BJ (cell line): ENCODE measurements around the gene TECPR2. TPM values are rescaled to one million over a fixed set of nuclear protein-coding genes. Genes with fewer than 3 reads are reported as not detected.

Experiments
- CTCF ChIA-PET: fragments of 350-600 bp; formaldehyde crosslinking; extraction: SDS; loops from one replicate; lab custom pipeline; 2021; ENCODE audit warnings: antibody characterized with exemption, inconsistent platforms; lab: Yijun Ruan, JAX
- POLR2A ChIA-PET: fragments of 300-600 bp; sonication (Branson Sonifier 250); formaldehyde crosslinking; extraction: SDS; loops from one replicate; lab custom pipeline; 2021; ENCODE audit warnings: antibody characterized with exemption; lab: Charles Lee
- DNase-seq: peaks from one replicate; pipeline ENCODE4 v3.0.0-alpha.2; 2011; ENCODE audit warnings: low read depth
- H3K27me3 ChIP-seq: 2 replicates; pipeline ENCODE4 v1.6.0; 2011; ENCODE audit warnings: low read length; ENCODE audit not compliant: control insufficient read depth, insufficient read depth
- H3K36me3 ChIP-seq: 2 replicates; pipeline ENCODE4 v1.5.1; 2011; ENCODE audit warnings: low read length; ENCODE audit not compliant: control insufficient read depth, insufficient read depth
- H3K4me3 ChIP-seq: 2 replicates; pipeline ENCODE4 v1.5.1; 2011; ENCODE audit warnings: low read depth, mild to moderate bottlenecking, control low read depth, low read length
- CTCF ChIP-seq: IDR thresholded peaks from 2 replicates; pipeline ENCODE4 v1.5.1; 2011; ENCODE audit warnings: low read depth, mild to moderate bottlenecking, control low read depth, inconsistent platforms, low read length, moderate library complexity; ENCODE audit not compliant: insufficient read depth
- polyA plus RNA-seq: library from polyadenylated mRNA; depleted of rRNA; stranded (reverse); fragments of >200 nt; gene quantifications from 2 replicates; pipeline ENCODE4 v1.2.3, GENCODE V29; 2011

The TECPR2 gene
- polyA plus RNA-seq, 1 experiment = 11.7 TPM

GRCh38 chr14:102320033-102320660 is 42.6 kb upstream of the TECPR2 start:
- no peak for DNase-seq
- peak overlapping the region; percentile 65 for H3K4me3 ChIP-seq
- ChIA-PET CTCF (interaction anchor here (0.8 to 1.0 kb wide), 2 partner anchors 89 to 224 kb away, joined by 3 read pairs; no protein-coding TSS in a partner anchor), POLR2A (interaction anchor here (0.6 to 0.8 kb wide), 2 partner anchors 241 to 475 kb away, joined by 3 read pairs; no protein-coding TSS in a partner anchor)
- no peak for TF ChIP-seq CTCF
- H3K27me3 ChIP-seq = no peaks in the 10 kb centered on the region
- H3K36me3 ChIP-seq = no peaks in the 10 kb centered on the region

GRCh38 chr14:102320671-102321455 is 41.9 kb upstream of the TECPR2 start:
- POLR2A ChIA-PET = interaction anchor here (0.8 kb wide), 1 partner anchor 242 kb away, joined by 3 read pairs; no protein-coding TSS in a partner anchor
- no peak for DNase-seq
- CTCF ChIA-PET = interaction anchor here (1.0 to 1.6 kb wide), 4 partner anchors 10 to 359 kb away, joined by 3 to 7 read pairs (median 4); no protein-coding TSS in a partner anchor
- Histone ChIP-seq H3K36me3 (peaks cover under 1% of the 10 kb centered on the region), H3K27me3 (no peaks in the 10 kb centered on the region), H3K4me3 (peak overlapping the region; percentile 65)
- no peak for TF ChIP-seq CTCF

GRCh38 chr14:102321456-102322422 is 41.0 kb upstream of the TECPR2 start:
- H3K36me3 ChIP-seq = peaks cover 3% of the 10 kb centered on the region
- ChIA-PET POLR2A (no interaction called here), CTCF (interaction anchor here (1.1 to 1.6 kb wide), 4 partner anchors 10 to 360 kb away, joined by 3 to 7 read pairs (median 5); no protein-coding TSS in a partner anchor)
- H3K27me3 ChIP-seq = no peaks in the 10 kb centered on the region
- no peak for TF ChIP-seq CTCF
- no peak overlapping the region for H3K4me3 ChIP-seq
- no peak for DNase-seq

GRCh38 chr14:102323102-102323501 is 39.6 kb upstream of the TECPR2 start:
- TF ChIP-seq CTCF = peak; percentile 78
- CTCF ChIA-PET = interaction anchor here (1.4 to 1.5 kb wide), 2 partner anchors 10 to 34 kb away, joined by 4 to 5 read pairs; no protein-coding TSS in a partner anchor
- POLR2A ChIA-PET = no interaction called here

More at GRCh38 chr14:102323102-102323501, 39.6 kb upstream of the TECPR2 start:
- no peaks in the 10 kb centered on the region for H3K27me3 ChIP-seq
- peaks cover 3% of the 10 kb centered on the region for H3K36me3 ChIP-seq
- H3K4me3 ChIP-seq = no peak overlapping the region
- peak; percentile 19 for DNase-seq
